Left colon (tissue), 2 donors: ENCODE measurements around the gene BPGM. TPM values are rescaled to one million over a fixed set of nuclear protein-coding genes. Genes with fewer than 3 reads are reported as not detected.

Experiments used
- ATAC-seq: fragments of 200-7000 bp; cut with Tn5 transposase; one replicate; pipeline ENCODE4 v1.9.1; 2020; ENCODE audit warnings: mild to moderate bottlenecking, moderate library complexity
- DNase-seq, 2 donors: peaks; one replicate each; pipeline ENCODE4 v3.0.0-alpha.2; 2020
- intact Hi-C, 2 donors: fragments of 100-400 bp; cut with DNase I in 1 of 2; cut with micrococcal nuclease in 1 of 2; formaldehyde crosslinking; loops; one replicate each; pipeline versions ENCODE4 v1.11.2 to v1.14.0; 2022; cut with DNase I, micrococcal nuclease
- long read RNA-seq: library from polyadenylated mRNA; unstranded; transcript quantifications from one replicate; pipeline ENCODE4 v2.0.0, GENCODE V29; 2021
- total RNA-seq, 2 donors: library from RNA; stranded (reverse); fragmentation: NEBNext Ultra II Directional; extraction: Animal tissue kit (Norgen Biotek cat#: 25700); gene quantifications; one replicate each; pipeline ENCODE4 v1.2.1, GENCODE V29; 2021
- donor health status: DM: no; HTN: no; CAD: no.
- donor health status: DM: yes; HTN: yes; CAD: no.

BPGM gene
- total RNA-seq: 1 to 10 TPM; 7.7 to 9.7 TPM
- long read RNA-seq, transcript BPGM-201 (3 exons, 1,753 nt): major isoform, 13 of 14 reads
- long read RNA-seq, partial matches to known transcripts: 1 of 14 reads
- long read RNA-seq, other reads (novel, unspliced or antisense): 0 of 14 reads

DNA sequence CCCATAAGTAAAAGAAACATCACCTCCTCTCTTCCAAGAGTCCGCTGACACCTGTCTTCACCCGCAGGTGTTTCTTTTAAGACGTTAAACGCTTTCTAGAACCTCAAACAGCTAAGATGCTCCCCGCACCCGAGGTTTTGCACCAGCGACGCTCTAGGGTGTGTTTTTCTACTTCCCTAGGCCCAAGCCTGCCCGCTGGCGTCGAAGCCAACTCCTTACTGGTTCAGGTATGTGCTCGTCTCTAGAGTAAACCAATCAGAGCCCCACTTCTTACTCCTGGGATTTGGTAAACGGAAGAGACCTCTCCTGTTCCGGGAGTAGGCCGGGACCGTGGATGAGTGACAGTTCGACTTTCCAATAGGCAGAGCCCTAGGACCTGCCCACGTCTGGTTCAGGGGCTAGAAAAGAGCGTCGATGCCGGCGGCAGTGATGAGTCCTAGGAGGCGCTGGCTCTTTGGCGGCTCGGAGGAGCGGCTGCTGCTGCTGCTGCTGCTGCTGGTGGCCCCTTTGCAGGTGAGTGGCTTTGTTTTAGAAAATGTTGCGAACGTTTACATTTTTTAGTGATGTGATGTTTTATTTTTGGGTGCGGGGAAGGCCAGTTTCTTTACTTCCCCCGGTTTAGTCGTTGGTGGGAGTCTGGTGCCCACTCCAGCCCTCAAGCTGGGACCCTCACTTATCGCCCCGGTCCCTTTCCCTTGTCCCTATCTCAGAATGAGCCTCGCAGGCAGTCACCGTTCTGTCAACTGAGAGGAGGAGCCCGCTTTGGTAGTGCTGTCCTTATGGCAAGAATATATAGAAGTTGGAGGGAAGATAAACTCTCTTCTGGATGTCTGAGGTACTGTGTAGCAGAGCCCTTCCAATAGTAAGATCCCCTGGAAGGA lies at the start of gene BPGM:
Gene BPGM (plus strand): TSS at position 429 of the 881 bp plus-strand sequence. CDS start 14,655 bp downstream, outside the sequence.
- peak; percentile 95 to 99 for DNase-seq
- intact Hi-C loops: no loop called here
- ATAC-seq: peak; percentile 99

DNA sequence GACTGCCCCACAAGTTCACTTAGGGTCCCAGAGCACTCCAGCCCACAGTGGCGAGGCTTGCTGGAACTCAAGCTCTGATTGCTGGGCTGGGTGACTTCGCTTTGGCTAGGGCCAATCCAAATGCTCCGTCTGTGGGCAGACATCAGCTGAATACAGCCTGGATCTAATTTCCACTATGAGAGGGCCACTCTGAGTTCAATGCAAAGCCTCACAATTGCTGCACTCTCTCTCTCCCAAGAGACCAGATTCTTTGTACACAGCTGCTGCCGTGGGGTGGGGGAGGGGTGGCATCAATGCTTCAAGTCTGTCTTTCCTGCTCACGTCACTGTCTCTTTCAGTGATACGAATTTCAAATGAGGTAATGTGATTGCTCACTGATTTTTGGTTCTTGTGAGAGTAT lies 47.3 kb upstream of the BPGM start:
- no peak for ATAC-seq
- intact Hi-C loops: no loop called here
- no peak for DNase-seq

DNA sequence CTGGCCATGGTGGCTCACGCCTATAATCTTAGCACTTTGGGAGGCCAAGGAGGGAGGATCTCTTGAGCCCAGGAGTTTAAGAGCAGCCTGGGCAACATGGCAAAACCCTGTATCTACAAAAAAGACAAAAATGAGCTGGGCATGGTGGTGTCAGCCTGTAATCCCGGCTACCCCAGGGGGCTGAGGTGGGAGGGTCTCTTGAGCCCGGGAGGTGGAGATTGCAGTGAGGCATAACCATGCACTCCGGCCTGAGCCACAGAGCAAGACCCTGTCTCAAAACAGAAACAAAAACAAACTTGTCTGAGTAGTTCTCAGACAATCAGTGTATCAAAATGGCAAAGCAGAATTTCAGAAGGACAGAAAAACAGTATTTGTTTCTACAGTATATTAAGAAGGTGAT lies 45.2 kb upstream of the BPGM start:
- DNase-seq (no peak), ATAC-seq (no peak)
- intact Hi-C loops: loop anchor here in 1 of 2 donors (10.0 kb wide), 1 partner anchor 87 kb away; no protein-coding TSS in a partner anchor

DNA sequence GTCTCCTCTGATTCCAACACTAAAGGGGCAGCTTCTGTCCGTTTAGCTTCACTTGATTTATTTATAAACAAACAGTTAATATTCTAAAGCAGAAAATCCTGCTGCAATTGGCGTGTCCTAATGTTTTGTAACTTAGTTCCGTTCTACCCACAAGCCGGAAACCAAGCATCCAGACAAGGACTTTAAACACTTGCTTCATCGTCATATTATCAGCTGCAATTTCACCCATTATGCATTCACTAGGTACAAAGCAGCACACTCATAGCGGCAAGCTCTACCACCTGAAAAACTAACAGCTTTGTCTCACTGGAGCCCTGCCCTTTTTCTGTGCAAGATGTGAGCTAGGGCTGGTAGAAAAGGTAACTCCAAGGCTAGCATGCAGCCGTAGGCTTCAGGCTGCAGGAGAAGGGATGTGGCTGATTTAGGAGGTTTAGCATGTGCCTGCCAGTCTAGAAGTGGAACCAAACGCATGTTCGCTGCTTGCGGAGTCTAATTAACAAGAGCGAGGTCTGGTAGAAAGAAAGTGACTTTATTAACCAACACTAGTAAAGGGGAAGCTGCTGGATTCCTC lies 43.7 kb upstream of the BPGM start:
- ATAC-seq: peak; percentile 64
- intact Hi-C loops: loop anchor here in 1 of 2 donors (10.0 kb wide), 1 partner anchor 88 kb away; no protein-coding TSS in a partner anchor
- DNase-seq: no peak

DNA sequence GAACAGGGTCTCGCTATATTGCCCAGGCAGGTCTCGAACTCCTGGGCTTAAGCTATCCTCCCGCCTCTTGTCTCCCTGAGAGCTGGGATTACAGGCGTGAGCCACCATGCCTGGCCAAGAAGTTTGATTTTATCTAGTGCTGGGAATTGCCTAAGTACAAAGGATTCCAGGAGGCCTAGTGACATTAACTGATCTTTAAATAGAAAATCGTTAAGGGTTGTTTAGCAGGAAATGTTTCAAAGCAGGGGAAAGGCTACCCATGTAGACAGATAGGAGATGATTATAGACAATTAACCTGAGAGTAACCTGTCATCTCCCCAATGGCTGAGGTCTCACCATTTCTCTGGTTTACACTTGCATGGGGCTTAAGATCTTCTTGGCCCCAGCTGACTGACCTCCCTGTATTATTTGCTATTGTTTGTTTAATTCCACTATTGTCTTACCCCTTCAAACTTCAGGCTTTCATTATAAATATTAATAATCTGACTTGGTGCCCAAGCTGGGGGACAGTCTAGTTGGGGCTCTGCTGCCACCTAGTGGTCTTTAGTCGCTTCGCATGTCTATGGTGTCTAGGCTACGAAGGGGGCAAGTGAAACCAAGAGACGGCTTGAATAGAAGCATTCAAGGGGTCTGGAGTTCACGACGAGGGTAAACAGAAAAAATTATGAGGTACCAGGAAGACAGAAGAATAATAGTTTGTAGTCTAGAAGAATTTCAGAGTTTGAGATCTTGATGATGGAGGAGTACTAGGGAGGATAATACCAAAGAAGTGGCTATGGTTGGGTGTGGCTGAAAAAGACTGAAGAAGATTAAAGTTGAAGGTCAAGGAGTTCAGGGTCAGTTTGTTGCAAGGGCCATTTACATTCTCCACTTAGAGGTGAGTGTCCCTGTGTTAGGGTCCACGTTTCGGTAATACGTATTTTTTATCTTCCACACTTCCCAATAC lies 40.4 kb upstream of the BPGM start:
- intact Hi-C loops: loop anchor here (5.0 to 10.0 kb wide), 2 partner anchors 91 to 174 kb away; no protein-coding TSS in a partner anchor
- ATAC-seq: peak; percentile 79
- DNase-seq: peak; percentile 44 to 70

DNA sequence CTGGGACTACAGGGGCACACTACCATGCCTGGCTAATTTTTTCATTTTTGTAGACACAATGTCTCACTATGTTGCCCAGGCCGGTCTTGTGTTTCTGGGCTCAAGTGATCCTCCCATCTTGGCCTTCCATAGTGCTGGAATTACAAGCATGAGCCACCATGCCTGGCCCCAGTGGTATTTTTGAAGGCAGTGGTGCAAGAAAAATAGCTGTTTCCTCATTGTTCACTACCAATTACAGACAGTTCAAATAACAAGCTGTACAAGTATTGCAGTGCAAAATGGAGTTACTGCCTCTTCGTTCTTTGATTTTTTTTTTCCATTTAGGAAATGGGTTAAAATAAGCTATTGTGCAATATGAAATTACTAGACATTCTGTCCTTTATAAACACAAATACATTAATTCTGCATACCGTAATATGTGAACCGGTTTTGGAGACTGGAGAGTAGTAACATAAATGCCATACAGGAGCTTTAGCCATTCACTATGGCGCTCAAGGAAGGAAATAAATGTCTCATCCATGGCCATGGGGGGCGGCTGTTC lies 35.0 kb upstream of the BPGM start:
- DNase-seq (no peak), ATAC-seq (no peak)
- intact Hi-C loops: no loop called here

DNA sequence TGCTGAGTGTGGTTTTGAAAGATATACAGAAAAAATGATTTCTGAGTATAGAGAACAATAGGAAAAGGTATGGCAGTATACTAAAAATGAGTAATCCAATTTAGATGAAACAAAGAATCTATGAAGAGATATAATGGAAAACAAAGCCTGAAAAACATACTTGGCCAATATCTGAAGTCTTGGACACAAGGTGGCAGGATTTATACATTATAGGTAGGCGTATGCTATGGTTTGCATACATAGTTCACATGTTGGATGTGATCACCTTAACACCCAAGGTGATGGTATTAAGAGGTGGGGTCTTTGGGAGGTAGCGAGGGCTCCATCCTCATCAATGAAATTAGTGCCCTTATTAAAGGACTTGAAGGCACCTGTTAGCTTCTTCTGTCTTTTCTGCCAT lies 34.5 kb upstream of the BPGM start:
- no peak for ATAC-seq
- DNase-seq: no peak
- intact Hi-C loops: no loop called here

DNA sequence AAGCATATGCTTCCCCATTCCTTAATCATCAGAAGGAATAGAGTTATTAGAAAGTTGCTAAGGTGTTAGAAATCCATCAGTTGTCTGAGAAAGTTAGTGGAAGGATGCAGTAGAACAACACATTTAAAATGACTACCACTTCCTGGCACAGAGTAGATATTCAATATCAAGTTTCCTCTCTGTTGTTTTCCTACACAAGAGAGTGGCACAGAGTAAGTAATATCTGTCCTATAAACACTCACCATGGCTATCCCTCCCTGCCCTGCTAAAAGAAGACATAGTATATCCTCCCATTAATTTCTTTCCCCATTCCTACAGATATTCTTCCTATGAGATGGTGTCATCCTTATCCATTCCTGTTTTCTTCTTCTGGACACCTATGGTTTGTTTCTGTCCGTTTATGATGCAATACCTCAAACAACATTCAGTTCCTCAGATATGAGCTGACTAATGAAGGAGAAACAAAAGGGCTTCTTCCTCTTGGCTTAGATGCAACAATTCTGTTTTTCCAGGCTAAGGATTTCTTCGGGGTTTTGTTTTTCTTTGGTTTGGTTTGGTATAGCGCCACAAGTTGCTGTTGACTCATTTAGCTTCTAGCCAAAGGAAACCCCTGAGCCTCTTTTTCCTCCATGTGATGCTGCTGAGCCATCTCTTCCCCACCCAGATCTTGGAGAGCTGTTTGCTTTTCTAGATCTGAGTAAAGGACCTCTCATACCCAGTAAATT lies 32.9 kb upstream of the BPGM start:
- DNase-seq (no peak), ATAC-seq (no peak)
- intact Hi-C loops: no loop called here

DNA sequence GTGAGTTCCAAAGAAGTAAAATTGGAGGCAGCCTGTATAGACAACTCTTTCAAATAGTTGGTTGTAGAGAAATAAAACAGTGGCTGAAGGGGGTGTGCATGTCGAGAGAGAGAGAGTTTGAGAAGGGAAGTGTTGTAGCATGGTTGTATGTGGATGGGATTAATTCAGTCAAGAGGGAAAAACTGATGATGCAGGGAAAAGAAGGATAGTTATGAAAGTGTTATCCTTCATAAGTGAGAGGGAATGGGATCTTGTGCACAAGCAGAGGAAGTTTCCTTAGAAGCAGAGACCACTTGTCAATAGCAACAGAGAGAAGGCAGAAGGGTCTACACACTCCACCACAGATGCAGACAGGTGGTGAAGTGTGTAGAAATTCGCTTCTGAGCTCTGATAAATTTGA lies 30.0 kb upstream of the BPGM start:
- DNase-seq (no peak), ATAC-seq (no peak)
- intact Hi-C loops: no loop called here

DNA sequence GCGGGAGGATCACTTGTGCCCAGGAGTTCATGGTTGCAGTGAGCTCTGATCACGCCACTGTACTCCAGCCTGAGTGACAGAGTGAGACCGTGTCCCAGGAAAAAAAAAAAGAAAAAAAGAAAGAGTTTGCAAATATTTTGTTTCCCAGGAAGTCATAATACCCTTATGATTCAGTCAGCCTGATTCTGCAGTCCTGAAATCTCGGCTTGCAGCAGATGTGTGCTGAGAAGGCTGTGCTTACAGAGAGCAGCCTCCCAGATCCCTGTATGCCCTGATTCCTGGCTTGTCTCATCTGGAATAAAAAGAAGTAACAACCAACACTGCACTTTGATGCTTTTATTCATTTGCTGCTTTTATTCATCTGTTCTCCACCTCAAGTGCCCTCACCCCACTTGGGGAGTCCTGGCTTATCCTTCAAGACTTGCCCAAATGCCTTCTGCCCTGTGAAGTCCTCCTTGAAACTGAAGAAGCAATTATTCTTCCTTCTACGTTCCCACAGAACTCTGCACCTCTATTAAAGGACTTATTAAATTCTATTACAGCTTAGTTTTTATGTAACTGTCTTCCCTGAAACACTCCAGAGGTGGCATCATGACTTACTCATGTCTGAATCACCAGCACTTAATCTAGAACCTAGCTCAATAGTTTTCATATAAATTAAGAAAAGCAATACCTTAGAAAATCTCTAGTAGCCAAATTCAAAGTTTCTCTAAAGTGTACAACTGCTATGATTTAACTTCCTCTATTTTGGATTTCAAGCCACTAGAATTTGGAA lies 27.7 kb upstream of the BPGM start:
- intact Hi-C loops: no loop called here
- no peak for DNase-seq
- no peak for ATAC-seq

DNA sequence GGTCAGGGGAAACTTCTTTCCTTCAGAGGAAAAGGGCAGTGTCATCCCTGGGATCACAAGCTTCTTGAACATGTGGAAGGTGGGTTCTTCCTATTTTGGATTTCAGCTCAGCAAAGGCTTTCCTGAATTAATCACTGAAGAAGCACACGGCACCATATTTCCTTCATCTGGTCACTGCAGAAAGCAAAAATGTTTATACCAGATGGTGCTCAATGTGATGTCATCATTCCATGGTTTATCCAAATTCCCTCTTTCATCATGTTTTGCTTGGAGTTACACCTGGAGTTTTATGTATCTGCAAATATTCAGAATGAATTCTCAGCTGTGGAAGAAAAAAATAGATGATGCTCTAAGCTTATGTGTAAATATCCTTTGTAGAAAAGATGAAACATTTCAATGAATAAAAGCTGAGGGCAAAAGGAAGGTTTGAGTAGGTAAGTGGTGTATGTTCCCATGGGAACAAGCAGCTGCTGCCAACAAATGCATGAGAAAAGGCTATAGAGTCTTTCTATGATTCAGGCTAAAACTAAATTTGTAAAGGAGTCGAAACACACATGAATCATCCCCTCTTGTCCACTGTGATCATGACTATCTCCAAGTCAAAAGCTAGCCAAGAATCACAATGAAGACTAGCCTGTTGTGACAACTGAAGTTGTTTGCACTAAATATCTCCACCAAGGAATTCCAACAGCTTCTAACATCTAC lies 26.9 kb upstream of the BPGM start:
- intact Hi-C loops: no loop called here
- ATAC-seq: no peak
- DNase-seq: no peak

DNA sequence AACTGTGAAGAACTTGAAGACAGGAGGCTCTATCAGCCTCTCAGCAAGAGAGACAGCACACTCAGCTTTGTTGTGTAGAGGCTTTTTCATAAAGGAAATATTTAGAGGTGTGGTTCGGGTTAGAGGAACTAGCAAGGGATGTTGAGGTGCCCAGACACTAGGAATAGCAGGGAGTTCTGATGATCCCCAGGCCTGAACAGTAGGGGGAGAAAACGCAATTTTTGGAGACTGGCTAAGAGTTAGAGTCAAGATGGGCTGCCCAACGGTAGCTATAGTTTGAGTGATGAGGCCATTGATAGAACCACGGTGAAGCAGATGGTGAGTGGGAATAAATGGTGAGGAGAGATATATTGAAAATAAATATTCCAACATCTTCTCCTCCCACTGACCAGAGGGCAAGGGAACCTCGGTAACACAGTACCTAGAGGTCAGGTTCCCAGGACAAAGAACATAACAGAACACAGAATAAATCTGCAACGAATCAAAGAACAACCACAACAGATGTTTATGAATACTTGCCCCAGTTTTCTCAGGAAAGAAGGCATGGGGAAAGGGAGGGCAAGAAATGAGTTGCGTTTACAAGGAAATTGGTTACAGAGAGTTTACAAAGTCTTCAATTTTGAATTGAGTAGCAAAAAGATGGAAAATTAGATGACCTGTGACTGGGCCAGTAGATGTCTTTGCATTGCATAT lies 24.2 kb upstream of the BPGM start:
- ATAC-seq: no peak
- DNase-seq: no peak
- intact Hi-C loops: no loop called here

DNA sequence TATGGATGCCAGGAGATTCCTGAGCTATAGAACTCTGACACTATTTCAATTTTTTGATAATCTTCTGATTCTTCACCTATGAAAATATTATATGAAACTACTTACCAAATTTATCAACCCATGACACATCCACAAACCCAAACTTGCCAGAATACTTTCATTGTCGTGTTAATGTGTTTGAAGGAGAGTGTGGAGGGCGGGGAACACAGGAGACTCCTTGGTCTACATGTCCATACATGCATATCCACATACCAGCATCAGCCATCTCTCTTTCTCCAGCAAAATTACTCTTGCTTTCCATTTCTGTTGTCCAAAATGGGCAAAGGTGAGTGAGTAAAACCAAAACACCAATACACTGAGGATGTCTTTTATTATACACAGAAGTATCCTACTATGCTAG lies 23.5 kb upstream of the BPGM start:
- DNase-seq: no peak
- intact Hi-C loops: no loop called here

DNA sequence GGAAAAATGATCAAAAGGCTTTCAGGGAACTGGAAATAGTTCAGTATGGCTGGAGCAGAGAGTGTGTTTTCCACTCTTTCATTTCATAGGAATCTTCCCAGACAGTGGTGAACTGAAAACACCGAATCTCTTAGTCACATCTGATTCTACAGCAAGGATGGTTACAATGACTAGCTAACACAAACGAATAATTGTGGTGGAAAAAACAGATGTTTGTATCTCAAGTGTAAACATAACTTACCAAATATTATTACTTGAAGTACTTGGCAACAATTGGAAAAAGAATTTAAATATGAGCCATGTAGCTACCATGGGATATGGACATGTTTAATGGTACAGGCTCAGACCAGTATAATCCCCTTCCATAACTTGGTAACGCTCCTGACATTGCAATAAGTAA lies 21.1 kb upstream of the BPGM start:
- ATAC-seq (no peak), DNase-seq (no peak)
- intact Hi-C loops: no loop called here

More for the DNA sequence above, 23.5 kb upstream of the BPGM start:
- ATAC-seq: no peak

DNA sequence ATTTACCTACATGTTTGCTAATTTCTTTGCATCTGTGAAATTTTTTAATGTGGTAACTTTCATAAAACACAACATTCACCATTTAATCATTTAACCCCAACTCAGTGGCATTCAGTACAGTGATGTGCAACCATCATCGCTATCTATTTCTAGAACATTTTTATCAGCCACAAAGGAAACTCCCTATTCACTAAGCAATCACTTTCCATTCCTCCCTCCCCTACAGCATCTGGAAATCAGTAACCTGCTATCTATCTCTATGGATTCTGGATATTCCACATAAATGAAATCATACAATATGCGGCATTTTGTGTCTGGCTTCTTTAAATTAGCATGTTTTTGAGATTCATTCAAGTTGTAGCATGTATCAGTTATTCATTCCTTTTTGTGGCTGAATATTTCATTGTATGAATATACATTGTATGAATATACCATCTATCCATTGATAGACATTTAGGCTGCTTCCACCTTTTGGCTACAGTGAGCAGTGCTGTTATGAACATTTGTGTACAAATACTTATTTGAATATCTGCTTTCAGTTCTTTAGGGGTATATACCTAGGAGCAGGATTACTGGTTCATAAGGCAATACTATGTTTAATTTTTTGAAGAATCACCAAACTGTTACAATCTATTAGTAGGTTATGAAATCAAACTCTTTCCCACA lies 19.4 kb upstream of the BPGM start:
- intact Hi-C loops: no loop called here
- ATAC-seq: no peak
- no peak for DNase-seq

DNA sequence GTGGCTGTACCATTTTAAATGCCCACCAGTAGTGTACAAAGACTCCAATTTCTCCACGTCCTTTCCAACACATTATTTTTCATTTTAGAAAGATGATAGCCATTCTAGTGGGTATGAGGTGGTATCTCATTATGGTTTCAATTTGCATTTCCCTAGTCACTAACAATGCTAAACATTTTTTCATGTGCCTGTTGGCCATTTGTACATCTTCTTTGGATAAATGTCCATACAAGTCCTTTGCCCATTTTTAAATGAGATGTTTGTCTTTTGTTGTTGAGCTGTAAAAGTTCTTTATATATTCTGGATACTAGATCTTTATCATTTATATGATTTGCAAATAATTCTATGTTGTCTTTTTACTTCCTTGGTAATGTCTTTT lies 18.9 kb upstream of the BPGM start:
- intact Hi-C loops: no loop called here
- DNase-seq: no peak
- no peak for ATAC-seq
